PC-9 (cell line): Measurements from ENCODE around the gene PCNT.

Experiments used
- CTCF ChIP-seq: fragments of 200-600 bp; sonication (generic); conservative IDR thresholded peaks from 2 replicates; pipeline ENCODE4 v1.6.1; 2017; ENCODE audit warnings: mixed run types, antibody characterized with exemption, mild to moderate bottlenecking, moderate library complexity
- EZH2 ChIP-seq: fragments of 200-600 bp; sonication (generic); IDR thresholded peaks from 2 replicates; pipeline ENCODE4 v1.8.0; 2017; ENCODE audit warnings: antibody characterized with exemption, low read depth

- no peak for TF ChIP-seq CTCF
- no peak for TF ChIP-seq EZH2
These were observed 75.7 kb downstream of the PCNT start for GRCh38 chr21:46399686-46400085.
